ENCODE data around the gene CERK. TPM values are rescaled to one million over a fixed set of nuclear protein-coding genes. Genes with fewer than 3 reads are reported as not detected.
A peak's percentile ranks its signal among the peaks of the same experiment; 100 is the strongest.

Gene CERK
- total RNA-seq, 3 donors from 2014 or later = 23.3 to 37.3 (median 26.5) TPM

GRCh38 chr22:46660604-46661201 lies 77.3 kb downstream of the CERK start:
- Histone ChIP-seq H3K4me1 (peaks cover 0 to 8% of the 10 kb centered on the region in 2 donors), H3K36me3 (no peaks in the 10 kb centered on the region), H3K27me3 (no peaks in the 10 kb centered on the region), H3K9me3 (no peaks in the 10 kb centered on the region), H3K27ac (peak overlapping the region; percentile 52 to 75), H3K4me3 (peak overlapping the region in 1 of 3 donors; percentile 4)
- peak in 1 of 2 donors; percentile 45 for DNase-seq (ENCODE audit: low spot score in 2 of 2)
- intact Hi-C loops (cut with DNase I; ENCODE audit: low total_unique reads) = no loop called here
- TF ChIP-seq CTCF (IDR thresholded peaks at IDR 0.05) = no peak
- TF ChIP-seq POLR2A (IDR thresholded peaks at IDR 0.05) = no peak
- no peak for TF ChIP-seq POLR2AphosphoS5 (IDR thresholded peaks at IDR 0.05)

- no peaks in the 10 kb centered on the region for H3K9me3 ChIP-seq
- intact Hi-C loops (cut with DNase I; ENCODE audit: low total_unique reads) = no loop called here
- H3K36me3 ChIP-seq = no peaks in the 10 kb centered on the region
- TF ChIP-seq CTCF (IDR thresholded peaks at IDR 0.05) (no peak), POLR2A (IDR thresholded peaks at IDR 0.05) (no peak), POLR2AphosphoS5 (IDR thresholded peaks at IDR 0.05) (no peak)
- DNase-seq (ENCODE audit: low spot score in 2 of 2) = no peak
- H3K27ac ChIP-seq = no peak overlapping the region
- peaks cover 0 to 8% of the 10 kb centered on the region in 2 donors for H3K4me1 ChIP-seq
- H3K27me3 ChIP-seq = no peaks in the 10 kb centered on the region
- H3K4me3 ChIP-seq = no peak overlapping the region
Measured at GRCh38 chr22:46659791-46660186, 78.3 kb downstream of the CERK start.

GRCh38 chr22:46659059-46659790 lies 78.8 kb downstream of the CERK start:
- TF ChIP-seq POLR2A (IDR thresholded peaks at IDR 0.05) (no peak), CTCF (IDR thresholded peaks at IDR 0.05) (no peak)
- Histone ChIP-seq H3K4me3 (no peak overlapping the region), H3K9me3 (no peaks in the 10 kb centered on the region), H3K36me3 (no peaks in the 10 kb centered on the region), H3K27ac (no peak overlapping the region), H3K27me3 (no peaks in the 10 kb centered on the region), H3K4me1 (peaks cover 0 to 8% of the 10 kb centered on the region in 2 donors)
- no peak for DNase-seq (ENCODE audit: low spot score in 2 of 2)
- intact Hi-C loops (cut with DNase I; ENCODE audit: low total_unique reads) = no loop called here

- Histone ChIP-seq H3K4me3 (no peak overlapping the region), H3K4me1 (peaks cover under 1 to 8% of the 10 kb centered on the region in 2 donors), H3K27me3 (no peaks in the 10 kb centered on the region), H3K36me3 (no peaks in the 10 kb centered on the region), H3K27ac (no peak overlapping the region), H3K9me3 (no peaks in the 10 kb centered on the region)
- no peak for DNase-seq (ENCODE audit: low spot score in 2 of 2)
- TF ChIP-seq POLR2A (IDR thresholded peaks at IDR 0.05) (no peak), POLR2AphosphoS5 (IDR thresholded peaks at IDR 0.05) (no peak), CTCF (IDR thresholded peaks at IDR 0.05) (no peak)
- intact Hi-C loops (cut with DNase I; ENCODE audit: low total_unique reads) = no loop called here
Measured at GRCh38 chr22:46657996-46658947, 79.8 kb downstream of the CERK start.
